Measurements from ENCODE around the gene MTHFSD. TPM values are rescaled to one million over a fixed set of nuclear protein-coding genes. Genes with fewer than 3 reads are reported as not detected.

Gene MTHFSD
- total RNA-seq, 1 experiment from 2014 or later, result 4.7 TPM

DNA sequence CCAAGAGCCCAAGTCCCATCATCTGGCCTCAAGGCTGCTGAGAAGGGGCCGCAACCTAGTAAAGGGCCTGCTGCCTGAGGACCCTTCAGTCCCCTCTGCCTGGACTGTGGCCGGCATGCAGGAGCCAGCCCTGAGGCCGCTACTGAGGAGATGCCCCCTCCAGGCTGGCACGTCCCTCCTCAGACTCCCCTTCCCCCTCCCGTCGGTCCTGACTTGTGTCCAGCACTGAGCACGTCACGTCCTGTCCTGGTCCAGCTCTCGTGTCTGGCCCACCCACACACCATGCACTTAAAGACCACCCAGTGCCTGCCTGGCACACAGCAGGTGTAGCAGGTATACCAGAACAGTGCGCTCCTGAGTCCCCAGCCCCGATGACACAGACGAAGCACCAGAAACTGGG, 9.6 kb downstream of the MTHFSD start:
- Mint-ChIP-seq H3K4me3 (no peak overlapping the region), H3K9me3 (no peaks in the 10 kb centered on the region), H3K36me3 (ENCODE audit: insufficient read depth in 1 of 3, low read depth in 3 of 3) (no peaks in the 10 kb centered on the region; a peak in 2 of 7 replicates), H3K27ac (no peak overlapping the region), H3K27me3 (ENCODE audit: low read depth) (peaks cover 6% of the 10 kb centered on the region), H3K4me1 (no peaks in the 10 kb centered on the region)
- Histone ChIP-seq H2BK12ac (ENCODE audit: insufficient read length, low read depth, low read length) (no peak overlapping the region), H2BK15ac (ENCODE audit: low read depth, low read length) (no peak overlapping the region), H3K27me3 (ENCODE audit: insufficient read depth, low read length) (no peaks in the 10 kb centered on the region), H3T11ph (ENCODE audit: low read length) (no peak overlapping the region), H3K23me2 (ENCODE audit: insufficient read length, low read depth, low read length, poor library complexity, severe bottlenecking) (no peaks in the 10 kb centered on the region), H2AFZ (ENCODE audit: low read length) (no peak overlapping the region), H3K23ac (ENCODE audit: insufficient read length, low read depth, low read length) (no peak overlapping the region), H4K8ac (replicated peaks; ENCODE audit: insufficient read length, low read depth, low read length) (no peak overlapping the region), H4K91ac (ENCODE audit: insufficient read length, low read depth, low read length) (no peak overlapping the region), H4K20me1 (ENCODE audit: control insufficient read depth, insufficient read depth, insufficient read length) (no peaks in the 10 kb centered on the region), H2BK5ac (ENCODE audit: insufficient read length, low read length) (no peak overlapping the region), H2BK20ac (ENCODE audit: low read depth, low read length, poor library complexity, severe bottlenecking) (no peak overlapping the region), H3K14ac (ENCODE audit: insufficient read depth, low read length) (no peak overlapping the region; the same call in 1 of the 2 replicates), H3K4me1 (ENCODE audit: insufficient read depth, low read length) (no peaks in the 10 kb centered on the region), H4K5ac (ENCODE audit: insufficient read length, low read depth, low read length) (no peak overlapping the region), H3K9me3 (ENCODE audit: control insufficient read depth, low read depth, low read length) (no peaks in the 10 kb centered on the region), H3K18ac (ENCODE audit: insufficient read length, low read depth, low read length) (no peak overlapping the region), H2BK120ac (ENCODE audit: low read depth, low read length, poor library complexity, severe bottlenecking) (no peak overlapping the region), H3K4me2 (ENCODE audit: insufficient read depth, insufficient read length, low read length) (no peak overlapping the region), H3K27ac (ENCODE audit: insufficient read length, low read depth, low read length) (no peak overlapping the region), H3K56ac (ENCODE audit: insufficient read length, low read depth, low read length) (no peak overlapping the region), H3K79me2 (ENCODE audit: insufficient read depth, low read length) (no peaks in the 10 kb centered on the region), H2AK5ac (ENCODE audit: insufficient read length, low read length) (no peak overlapping the region), H3K4ac (ENCODE audit: low read depth, low read length) (no peak overlapping the region), H3K79me1 (ENCODE audit: insufficient read depth, low read depth, low read length, poor library complexity, severe bottlenecking) (no peaks in the 10 kb centered on the region), H3K9ac (ENCODE audit: extremely low read depth, insufficient read length, low read length) (no peak overlapping the region)
- DNase-seq, result no peak
- TF ChIP-seq, protein P1, sequence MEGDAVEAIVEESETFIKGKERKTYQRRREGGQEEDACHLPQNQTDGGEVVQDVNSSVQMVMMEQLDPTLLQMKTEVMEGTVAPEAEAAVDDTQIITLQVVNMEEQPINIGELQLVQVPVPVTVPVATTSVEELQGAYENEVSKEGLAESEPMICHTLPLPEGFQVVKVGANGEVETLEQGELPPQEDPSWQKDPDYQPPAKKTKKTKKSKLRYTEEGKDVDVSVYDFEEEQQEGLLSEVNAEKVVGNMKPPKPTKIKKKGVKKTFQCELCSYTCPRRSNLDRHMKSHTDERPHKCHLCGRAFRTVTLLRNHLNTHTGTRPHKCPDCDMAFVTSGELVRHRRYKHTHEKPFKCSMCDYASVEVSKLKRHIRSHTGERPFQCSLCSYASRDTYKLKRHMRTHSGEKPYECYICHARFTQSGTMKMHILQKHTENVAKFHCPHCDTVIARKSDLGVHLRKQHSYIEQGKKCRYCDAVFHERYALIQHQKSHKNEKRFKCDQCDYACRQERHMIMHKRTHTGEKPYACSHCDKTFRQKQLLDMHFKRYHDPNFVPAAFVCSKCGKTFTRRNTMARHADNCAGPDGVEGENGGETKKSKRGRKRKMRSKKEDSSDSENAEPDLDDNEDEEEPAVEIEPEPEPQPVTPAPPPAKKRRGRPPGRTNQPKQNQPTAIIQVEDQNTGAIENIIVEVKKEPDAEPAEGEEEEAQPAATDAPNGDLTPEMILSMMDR (conservative IDR thresholded peaks at IDR 0.05), result no peak
- WGBS (ENCODE audit: extremely low coverage, insufficient read length, low lambda C conversion rate), result no CpG with 5 or more reads among the region's 12 CpGs
